GM12878 (cell line): ENCODE measurements around the gene DLGAP3. TPM values are rescaled to one million over a fixed set of nuclear protein-coding genes. Genes with fewer than 3 reads are reported as not detected.

Source experiments
- ASH2L ChIP-seq: fragments of 300-600, 200-600 bp; sonication (generic); IDR thresholded peaks from 2 replicates; pipeline ENCODE4 v1.6.1; 2017; ENCODE audit warnings: low read depth, mild to moderate bottlenecking, borderline replicate concordance
- CEBPB ChIP-seq, 2 experiments: fragments of 150-350 bp in 1 of 2; IDR thresholded peaks; 2 replicates each; pipeline ENCODE4 v1.6.1; 2012 to 2014; ENCODE audit warnings: low read depth in 2 of 2, low read length in 2 of 2, borderline replicate concordance in 1 of 2, inconsistent platforms in 1 of 2
- EZH2 ChIP-seq: IDR thresholded peaks from 2 replicates; pipeline ENCODE4 v1.6.1; 2012; ENCODE audit warnings: low read depth, mild to moderate bottlenecking, control low read depth, inconsistent platforms, low read length, borderline replicate concordance; ENCODE audit not compliant: control insufficient read depth
- NFIC ChIP-seq: IDR thresholded peaks from 2 replicates; pipeline ENCODE4 v1.6.1; 2012; ENCODE audit warnings: low read depth, mild to moderate bottlenecking, inconsistent platforms, low read length, moderate library complexity
- NFYA ChIP-seq: IDR thresholded peaks from 2 replicates; pipeline ENCODE4 v1.6.1; 2011; ENCODE audit warnings: low read depth, mild to moderate bottlenecking, low read length, improper control_type of control experiment, borderline replicate concordance
- SUPT20H ChIP-seq: IDR thresholded peaks from 2 replicates; pipeline ENCODE4 v1.6.1; 2011; ENCODE audit warnings: low read depth, mild to moderate bottlenecking, low read length, moderate library complexity, borderline replicate concordance; ENCODE audit not compliant: control insufficient read depth
- YY1 ChIP-seq: IDR thresholded peaks from 2 replicates; pipeline ENCODE4 v1.6.1; 2011; ENCODE audit warnings: low read depth, mild to moderate bottlenecking, low read length
- ZBTB11 ChIP-seq: fragments of 450-650 bp; formaldehyde crosslinking; IDR thresholded peaks from 2 replicates; pipeline ENCODE4 v1.5.0; 2022; ENCODE audit warnings: mild to moderate bottlenecking, missing genetic modification characterization
- ZNF687 ChIP-seq: fragments of 450-650 bp; IDR thresholded peaks from 2 replicates; pipeline ENCODE4 v1.6.1; 2017; ENCODE audit warnings: mild to moderate bottlenecking, moderate library complexity
- polyA plus RNA-seq, 11 experiments: library from polyadenylated mRNA; depleted of rRNA in 4 of 11; unstranded in 6 of 11; stranded (reverse) in 5 of 11; fragments of >200 nt; fragmentation: Nextera tagmentation in 4 of 11; fragmentation: Illumina TruSeq in 1 of 11; extraction: Ambion mirVana in 4 of 11; extraction: Trizol in 1 of 11; gene quantifications; 1 replicate in 1 of 11; 2 replicates in 10 of 11; pipeline versions ENCODE4 v1.2.1 to v1.2.3, GENCODE V29; 2011 to 2016; ENCODE audit warnings: inconsistent platforms in 2 of 11, missing spikeins in 2 of 11, low read depth in 1 of 11
- total RNA-seq, 4 experiments: library from RNA; depleted of rRNA in 3 of 4; stranded (reverse); fragments of >200 nt in 3 of 4; fragmentation: Illumina TruSeq in 1 of 4; extraction: Trizol in 1 of 4; gene quantifications; 2 replicates each; pipeline versions ENCODE4 v1.2.1 to v1.2.3, GENCODE V29; 2013 to 2021
- TF ChIP-seq, protein P1 (sequence below): fragments of 450-650 bp; IDR thresholded peaks from 2 replicates; pipeline ENCODE4 v1.6.1; 2018; ENCODE audit warnings: borderline replicate concordance, mild to moderate bottlenecking; ENCODE audit not compliant: partially characterized antibody
- TF ChIP-seq, protein P2 (sequence below): IDR thresholded peaks from 2 replicates; pipeline ENCODE4 v1.6.1; 2012; ENCODE audit warnings: mild to moderate bottlenecking, low read depth, low read length

The DLGAP3 gene
- total and polyA plus RNA-seq, 10 of the 15 experiments (the other 5 are each of a cell fraction or from before 2014, with no cell fraction given) = 0.03 to 0.15 (median 0.08) TPM; not detected in 4

DNA sequence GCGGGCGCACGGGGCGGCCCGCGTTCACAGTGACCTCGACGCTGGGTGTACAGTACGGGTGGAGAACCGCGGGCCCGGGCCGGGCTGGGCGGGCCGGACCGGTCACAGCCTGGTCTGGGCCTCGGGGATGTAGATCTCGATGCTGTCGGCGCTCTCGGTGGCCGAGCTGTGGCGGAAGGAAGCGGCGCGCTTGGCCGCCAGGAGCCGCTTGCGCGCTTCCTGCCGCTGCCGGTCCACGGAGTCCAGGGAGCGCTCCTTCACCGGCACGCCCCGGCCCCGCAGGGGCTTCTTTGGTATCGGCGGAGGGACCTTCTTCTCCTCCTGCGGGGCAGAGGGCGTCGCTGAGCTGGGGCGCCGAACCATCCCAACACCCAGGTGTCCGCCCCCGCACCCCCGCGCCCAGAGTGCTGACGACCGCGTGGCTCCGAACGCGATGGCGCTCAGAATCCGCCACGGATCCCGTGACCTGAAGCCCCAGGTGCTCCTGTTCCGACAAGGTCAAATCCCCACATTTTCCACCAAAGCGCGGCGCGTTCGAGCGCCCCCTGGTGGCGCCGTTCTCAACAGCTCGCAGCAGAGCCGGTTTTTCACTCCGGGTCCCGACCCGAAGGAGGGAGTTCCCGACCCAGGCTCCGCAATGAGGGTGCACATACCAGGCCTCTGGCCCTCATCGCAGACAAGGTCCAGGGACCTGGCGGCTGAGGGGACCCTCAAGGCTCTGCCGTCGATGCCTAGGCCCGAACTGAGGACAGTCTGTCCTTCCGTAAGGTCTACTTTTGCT lies 63.3 kb downstream of the DLGAP3 start (continued):
- TF ChIP-seq, protein P1, sequence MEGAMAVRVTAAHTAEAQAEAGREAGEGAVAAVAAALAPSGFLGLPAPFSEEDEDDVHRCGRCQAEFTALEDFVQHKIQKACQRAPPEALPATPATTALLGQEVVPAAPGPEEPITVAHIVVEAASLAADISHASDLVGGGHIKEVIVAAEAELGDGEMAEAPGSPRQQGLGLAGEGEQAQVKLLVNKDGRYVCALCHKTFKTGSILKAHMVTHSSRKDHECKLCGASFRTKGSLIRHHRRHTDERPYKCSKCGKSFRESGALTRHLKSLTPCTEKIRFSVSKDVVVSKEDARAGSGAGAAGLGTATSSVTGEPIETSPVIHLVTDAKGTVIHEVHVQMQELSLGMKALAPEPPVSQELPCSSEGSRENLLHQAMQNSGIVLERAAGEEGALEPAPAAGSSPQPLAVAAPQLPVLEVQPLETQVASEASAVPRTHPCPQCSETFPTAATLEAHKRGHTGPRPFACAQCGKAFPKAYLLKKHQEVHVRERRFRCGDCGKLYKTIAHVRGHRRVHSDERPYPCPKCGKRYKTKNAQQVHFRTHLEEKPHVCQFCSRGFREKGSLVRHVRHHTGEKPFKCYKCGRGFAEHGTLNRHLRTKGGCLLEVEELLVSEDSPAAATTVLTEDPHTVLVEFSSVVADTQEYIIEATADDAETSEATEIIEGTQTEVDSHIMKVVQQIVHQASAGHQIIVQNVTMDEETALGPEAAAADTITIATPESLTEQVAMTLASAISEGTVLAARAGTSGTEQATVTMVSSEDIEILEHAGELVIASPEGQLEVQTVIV = peak; percentile 43
- TF ChIP-seq NFIC (no peak), SUPT20H (no peak), ZNF687 (peak; percentile 81), YY1 (peak; percentile 80; the same call in 1 of the 2 replicates), ZBTB11 (CRISPR knock-in tag) (no peak), CEBPB (IDR thresholded peaks at IDR 0.05; ENCODE audit: borderline replicate concordance in 1 of 2, low read depth in 2 of 2, low read length in 2 of 2) (no peak), ASH2L (no peak), NFYA (no peak), EZH2 (no peak)
- TF ChIP-seq, protein P2, sequence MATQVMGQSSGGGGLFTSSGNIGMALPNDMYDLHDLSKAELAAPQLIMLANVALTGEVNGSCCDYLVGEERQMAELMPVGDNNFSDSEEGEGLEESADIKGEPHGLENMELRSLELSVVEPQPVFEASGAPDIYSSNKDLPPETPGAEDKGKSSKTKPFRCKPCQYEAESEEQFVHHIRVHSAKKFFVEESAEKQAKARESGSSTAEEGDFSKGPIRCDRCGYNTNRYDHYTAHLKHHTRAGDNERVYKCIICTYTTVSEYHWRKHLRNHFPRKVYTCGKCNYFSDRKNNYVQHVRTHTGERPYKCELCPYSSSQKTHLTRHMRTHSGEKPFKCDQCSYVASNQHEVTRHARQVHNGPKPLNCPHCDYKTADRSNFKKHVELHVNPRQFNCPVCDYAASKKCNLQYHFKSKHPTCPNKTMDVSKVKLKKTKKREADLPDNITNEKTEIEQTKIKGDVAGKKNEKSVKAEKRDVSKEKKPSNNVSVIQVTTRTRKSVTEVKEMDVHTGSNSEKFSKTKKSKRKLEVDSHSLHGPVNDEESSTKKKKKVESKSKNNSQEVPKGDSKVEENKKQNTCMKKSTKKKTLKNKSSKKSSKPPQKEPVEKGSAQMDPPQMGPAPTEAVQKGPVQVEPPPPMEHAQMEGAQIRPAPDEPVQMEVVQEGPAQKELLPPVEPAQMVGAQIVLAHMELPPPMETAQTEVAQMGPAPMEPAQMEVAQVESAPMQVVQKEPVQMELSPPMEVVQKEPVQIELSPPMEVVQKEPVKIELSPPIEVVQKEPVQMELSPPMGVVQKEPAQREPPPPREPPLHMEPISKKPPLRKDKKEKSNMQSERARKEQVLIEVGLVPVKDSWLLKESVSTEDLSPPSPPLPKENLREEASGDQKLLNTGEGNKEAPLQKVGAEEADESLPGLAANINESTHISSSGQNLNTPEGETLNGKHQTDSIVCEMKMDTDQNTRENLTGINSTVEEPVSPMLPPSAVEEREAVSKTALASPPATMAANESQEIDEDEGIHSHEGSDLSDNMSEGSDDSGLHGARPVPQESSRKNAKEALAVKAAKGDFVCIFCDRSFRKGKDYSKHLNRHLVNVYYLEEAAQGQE = no peak
